HG03135 (cell line): ENCODE data around the gene CASP8AP2.
"Not testable (repeated sequence)": the region's sequence is repeated elsewhere in the genome, so short reads cannot be mapped to it uniquely, and the experiment has no call there.

Experiments
- ATAC-seq: cut with Tn5 transposase; IDR thresholded peaks from one replicate; pipeline ENCODE4 v1.9.1; 2021; ENCODE audit warnings: mild to moderate bottlenecking, moderate library complexity; ENCODE audit not compliant: unreplicated experiment

The CASP8AP2 gene

DNA sequence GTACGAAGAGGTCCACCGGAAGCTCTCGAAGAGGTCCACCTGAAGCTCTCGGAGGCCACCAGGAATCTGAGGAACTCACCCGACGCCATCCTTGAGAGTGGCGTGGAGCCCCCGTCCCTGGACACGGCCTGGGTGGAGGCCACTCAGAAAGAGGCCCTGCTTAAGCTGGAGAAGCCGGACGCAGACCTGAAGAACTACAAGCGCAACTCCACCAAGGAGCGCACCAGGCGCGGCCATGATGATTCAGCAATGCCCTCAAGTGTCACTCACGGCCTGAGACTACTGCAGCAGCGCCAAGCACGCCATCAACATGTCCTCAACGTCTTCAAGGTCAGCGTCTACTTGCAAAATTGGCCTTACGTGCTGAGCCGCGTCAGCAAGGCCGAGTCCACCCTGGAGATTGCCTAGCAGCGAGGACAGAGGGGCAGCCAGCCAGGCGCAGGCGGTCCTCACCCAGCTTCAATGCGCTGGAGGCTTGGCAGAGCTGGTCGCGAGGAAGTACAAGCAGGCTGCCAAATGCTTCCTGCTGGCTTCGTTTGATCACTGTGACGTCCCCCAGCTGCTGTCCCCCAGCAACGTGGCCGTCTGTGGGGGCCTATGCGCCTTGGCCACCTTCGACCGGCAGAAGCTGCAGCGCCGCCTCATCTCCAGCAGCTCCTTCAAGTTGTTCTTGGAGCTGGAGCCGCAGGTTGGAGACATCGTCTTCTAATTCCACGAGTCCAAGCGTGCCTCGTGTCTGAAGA is 56.9 kb downstream of the CASP8AP2 start:
- ATAC-seq: no peak

DNA sequence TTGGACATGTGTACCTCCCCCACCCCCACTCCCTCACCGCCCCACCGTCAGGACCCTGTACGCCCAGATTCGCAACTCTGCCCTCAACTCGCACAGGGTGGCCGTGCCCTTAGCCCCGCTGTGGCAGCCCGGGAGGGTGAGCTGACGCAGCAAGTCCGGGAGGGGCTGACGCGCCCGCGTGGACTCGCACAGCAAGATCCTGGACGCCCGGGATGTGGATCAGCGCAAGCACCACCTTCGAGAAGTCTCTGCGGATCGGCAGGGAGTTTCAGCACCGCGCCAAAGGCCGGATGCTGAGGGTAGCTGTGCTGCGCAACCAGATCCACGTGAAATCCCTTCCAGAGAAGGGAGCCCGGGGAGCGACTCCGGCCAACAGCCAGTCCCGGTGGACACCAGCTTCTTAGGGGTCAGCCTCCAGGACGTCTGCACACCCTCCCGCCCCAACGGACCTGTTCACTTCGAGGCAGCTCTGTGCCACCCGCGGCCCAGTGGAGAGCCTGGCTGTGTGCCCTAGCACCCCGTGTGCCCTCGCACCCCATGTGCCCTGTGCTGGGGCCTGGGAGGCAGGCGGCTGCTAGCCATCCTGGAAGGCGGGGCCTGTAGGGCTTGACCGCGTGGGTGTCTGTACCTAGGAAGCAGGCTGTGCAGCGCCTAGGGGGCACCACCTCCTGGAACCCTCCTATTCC is 57.9 kb downstream of the CASP8AP2 start:
- no peak for ATAC-seq

DNA sequence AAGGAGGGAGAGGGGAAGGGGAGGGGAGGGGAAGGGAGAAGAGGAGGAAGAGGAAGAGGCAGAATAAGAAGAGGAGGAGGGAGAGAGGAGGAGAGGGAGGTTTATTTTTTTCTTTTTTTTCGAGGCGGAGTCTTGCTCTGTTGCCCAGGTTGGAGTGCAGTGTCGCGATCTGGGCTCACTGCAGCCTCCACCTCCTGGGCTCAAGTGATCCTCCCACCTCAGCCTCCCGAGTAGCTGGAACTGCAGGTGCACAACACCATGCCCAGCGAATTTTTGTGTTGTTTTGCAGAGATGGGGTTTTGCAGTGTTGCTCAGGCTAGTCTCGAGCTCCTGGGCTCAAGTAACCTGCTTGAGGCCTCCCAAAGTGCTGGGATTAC is 58.4 kb downstream of the CASP8AP2 start:
- ATAC-seq: no peak

DNA sequence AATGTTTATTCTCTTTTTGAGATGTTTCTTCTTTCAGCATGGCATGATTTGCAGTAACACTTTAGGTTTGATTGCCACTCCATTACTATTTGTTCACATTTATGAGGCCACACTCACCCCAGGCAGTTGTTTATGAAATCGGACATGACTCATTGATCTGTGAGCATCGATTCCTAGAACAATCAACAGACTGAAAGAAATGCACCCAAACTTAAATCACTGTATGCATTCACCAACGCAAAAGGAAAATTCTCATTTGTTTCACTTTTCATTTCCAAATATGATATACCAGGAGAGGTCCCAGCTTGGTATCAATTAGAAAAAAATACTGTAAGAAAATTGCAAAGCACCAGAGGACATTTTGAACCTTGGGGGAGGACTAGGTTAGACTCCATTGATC is 59.2 kb downstream of the CASP8AP2 start:
- no peak for ATAC-seq

DNA sequence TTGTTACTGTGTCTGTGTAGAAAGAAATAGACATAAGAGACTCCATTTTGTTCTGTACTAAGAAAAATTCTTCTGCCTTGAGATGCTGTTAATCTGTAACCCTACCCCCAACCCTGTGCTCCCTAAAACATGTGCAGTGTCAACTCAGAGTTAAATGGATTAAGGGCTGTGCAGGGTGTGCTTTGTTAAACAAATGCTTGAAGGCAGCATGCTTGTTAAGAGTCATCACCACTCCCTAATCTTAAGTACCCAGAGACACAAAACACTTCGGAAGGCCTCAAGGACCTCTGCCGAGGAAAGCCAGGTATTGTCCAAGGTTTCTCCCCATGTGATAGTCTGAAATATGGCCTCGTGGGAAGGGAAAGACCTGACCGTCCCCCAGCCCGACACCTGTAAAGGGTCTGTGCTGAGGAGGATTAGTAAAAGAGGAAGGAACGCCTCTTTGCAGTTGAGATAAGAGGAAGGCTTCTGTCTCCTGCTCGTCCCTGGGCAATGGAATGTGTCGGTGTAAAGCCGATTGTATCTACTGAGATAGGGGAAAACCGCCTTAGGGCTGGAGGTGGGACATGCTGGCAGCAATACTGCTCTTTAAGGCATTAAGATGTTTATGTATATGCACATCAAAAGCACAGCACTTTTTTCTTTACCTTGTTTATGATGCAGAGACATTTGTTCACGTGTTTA is 61.3 kb downstream of the CASP8AP2 start:
- not testable (repeated sequence) for ATAC-seq

DNA sequence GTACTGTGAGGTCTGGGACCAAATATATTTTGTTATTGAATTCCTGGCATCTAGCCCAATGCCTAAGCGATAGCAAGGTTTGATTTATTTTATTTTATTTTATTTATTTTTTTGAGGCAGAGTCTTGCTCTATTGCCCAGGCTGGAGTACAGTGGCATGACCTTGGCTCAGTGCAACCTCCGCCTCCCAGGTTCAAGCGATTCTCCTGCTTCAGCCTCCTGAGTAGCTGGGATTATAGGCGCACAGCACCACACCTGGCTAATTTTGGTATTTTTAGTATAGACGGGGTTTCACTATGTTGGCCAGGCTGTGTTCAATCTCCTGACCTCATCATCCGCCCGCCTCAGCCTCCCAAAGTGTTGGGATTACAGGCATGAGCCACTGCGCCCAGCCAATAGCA is 62.9 kb downstream of the CASP8AP2 start:
- not testable (repeated sequence) for ATAC-seq

DNA sequence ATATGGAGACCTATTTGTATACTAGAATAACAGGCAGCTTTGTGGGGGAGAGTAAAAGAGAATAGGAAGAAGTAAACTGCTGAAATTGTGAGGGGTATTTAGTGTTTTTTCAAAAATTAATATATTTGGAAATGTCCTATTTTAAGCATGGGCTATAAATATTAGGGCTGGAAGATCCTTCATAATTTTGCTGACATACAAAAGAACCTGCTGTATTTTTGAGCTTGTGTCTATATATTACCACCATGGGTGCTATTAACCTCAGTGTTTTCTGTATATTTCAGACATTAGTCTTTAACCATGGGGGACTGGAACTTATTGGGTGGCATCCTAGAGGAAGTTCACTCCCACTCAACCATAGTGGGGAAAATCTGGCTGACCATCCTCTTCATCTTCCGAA is 64.5 kb downstream of the CASP8AP2 start, which contains the start of gene GJA10:
Gene GJA10 (plus strand): TSS at position 301 of the 400 bp plus-strand sequence. CDS start 0 bp downstream, at position 301.
- ATAC-seq: no peak

DNA sequence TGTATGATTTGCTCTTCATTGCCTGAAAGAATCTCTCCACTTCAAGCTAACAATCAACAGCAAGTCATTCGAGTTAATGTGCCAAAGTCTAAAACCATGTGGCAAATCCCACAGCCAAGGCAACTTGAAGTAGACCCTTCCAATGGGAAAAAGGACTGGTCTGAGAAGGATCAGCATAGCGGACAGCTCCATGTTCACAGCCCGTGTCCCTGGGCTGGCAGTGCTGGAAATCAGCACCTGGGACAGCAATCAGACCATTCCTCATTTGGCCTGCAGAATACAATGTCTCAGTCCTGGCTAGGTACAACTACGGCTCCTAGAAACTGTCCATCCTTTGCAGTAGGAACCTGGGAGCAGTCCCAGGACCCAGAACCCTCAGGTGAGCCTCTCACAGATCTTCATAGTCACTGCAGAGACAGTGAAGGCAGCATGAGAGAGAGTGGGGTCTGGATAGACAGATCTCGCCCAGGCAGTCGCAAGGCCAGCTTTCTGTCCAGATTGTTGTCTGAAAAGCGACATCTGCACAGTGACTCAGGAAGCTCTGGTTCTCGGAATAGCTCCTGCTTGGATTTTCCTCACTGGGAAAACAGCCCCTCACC is 65.7 kb downstream of the CASP8AP2 start:
- no peak for ATAC-seq

DNA sequence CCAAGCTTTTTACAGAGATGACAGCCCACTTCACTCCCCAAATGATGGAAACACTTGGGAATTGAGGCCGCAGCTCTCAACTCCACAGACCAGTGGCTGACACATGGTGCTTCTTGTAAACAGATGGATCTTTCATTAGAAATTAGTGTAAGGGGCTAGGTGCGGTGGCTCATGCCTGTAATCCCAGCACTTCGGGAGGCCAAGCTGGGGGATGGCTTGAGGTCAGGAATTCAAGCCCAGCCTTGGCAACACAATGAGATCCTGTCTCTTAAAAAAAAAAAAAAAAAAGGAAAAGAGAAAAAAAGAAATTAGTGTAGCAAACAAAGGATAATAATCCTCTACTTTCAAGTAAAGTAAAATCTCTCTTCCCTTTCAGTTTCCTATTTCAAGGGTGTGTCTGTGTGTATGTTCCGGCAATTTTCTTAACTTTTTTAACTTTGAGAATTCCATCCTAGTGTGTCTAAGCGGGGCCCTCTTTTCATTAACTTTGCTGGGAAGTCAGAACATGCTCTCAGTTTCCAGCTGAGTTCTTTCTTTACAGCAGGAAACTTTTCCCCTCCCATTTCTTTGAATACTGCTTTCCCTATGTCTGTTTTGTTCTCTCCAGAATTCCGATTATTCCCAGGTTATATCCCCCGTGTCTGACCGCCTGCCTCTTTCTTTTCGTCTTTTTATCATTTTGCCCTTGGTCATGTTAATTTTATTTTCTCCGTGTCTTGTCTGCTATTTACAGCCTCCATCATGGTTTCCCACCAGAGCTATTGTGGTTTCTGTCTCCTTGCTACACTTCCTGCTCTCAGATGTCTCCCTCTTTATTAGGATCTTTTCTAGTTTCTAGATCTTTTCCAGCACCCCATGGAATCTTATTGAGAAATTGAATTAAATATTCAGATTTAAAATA is 80.6 kb downstream of the CASP8AP2 start:
- ATAC-seq: not testable (repeated sequence)

DNA sequence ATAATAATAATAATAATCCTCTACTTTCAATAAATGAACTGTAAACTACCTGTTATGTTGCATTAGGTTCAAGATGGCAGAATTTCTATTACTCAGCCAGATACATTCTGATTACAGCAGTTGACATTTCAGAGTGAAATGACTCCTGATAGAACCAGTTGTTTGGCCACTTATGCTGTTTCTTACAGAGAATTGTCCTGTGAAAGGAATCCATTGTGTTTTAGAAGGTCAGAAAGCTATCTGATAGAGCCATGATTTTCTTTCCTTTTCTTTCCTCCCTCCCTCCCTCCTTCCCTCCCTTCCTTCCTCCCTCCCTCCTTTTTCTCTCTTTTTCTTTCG is 81.2 kb downstream of the CASP8AP2 start:
- no peak for ATAC-seq

DNA sequence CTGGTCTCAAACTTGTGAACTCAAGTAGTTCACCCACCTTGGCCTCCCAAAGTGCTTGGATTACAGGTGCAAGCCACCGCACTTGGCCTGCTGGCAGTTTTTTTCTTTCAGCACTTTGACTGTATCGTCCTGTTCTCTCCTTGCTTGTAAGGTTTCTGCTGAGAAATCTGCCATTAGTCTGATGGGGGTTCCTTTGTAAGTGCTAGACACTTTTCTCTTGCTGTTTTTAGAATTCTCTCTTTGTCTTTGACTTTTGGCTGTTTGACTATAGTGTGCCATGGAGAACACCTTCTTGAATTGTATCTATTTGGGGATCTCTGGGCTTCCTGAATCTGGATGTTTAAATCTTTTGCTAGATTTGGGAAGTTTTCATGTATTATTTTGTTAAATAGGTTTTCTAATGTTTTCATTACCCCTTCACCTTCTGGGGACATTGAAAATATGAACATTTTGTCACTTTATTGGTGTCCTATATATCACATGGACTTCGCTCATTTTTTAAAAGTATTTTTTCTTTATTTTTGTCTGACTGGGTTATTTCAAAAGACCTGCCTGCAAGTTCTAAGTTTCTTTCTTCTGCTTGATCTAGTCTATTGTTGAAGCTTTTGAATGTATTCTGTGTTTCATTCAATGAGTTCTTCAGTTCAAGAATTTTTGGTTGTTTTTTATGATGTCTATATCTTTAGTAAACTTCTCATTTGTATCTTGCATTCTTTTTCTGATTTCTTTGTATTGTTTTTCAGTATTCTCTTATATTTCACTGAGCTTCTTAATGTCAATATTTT is 86.6 kb downstream of the CASP8AP2 start:
- no peak for ATAC-seq

DNA sequence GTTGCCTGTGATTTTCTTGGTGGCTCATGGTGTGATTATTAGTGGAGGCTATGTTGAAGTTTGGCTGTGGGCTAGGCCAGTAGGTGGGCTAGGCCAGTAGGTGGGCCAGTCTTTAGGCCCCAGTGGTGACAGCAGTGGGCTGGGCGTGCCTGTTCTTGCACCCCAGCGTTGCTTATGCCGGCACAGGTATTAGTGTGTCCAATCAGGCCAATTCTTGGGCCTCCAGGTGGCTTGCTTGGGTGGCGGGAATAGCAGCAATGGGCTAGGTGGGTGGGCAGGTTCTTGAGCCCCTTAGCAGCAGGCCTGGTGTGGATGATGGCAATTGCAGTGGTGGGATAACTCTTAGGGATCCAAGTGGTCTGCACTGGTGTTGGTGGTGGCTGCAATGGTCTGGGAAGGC is 87.5 kb downstream of the CASP8AP2 start:
- no peak for ATAC-seq

DNA sequence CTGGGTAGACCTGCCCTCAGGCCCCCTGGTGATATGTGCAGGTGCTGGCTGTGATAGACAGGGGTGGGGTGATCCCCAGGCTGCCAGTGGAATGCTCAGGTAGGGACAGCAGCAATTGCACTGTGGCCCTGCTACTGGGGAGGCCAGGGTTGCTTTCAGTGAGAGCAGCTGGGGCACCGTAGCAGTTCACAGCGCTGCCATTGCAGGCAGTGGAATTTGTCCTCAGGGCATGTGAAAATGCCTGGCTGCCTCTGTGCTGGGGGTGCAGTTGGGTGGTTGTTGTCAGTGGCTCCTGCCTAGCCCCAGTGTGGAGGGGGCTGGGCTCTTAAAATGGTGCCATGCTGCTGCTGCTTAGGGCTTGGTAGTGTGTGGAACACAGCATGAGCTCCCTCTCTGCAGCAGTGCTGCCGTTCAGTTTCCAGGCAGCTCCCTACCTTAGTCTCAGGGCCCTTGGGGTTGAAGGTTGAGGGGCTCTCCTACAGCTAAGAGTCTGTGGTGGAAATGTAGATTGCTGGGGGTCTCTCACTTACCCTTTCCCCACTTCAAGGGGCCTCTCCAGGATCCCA is 88.2 kb downstream of the CASP8AP2 start:
- ATAC-seq: no peak
